Hepatocyte (in vitro differentiated cells): ENCODE data around the gene IL17RB.

Experiments used
- CTCF ChIP-seq: fragments of 200-600 bp; sonication (generic); IDR thresholded peaks from 2 replicates; pipeline ENCODE4 v1.5.1; 2016; ENCODE audit warnings: antibody characterized with exemption, mild to moderate bottlenecking; ENCODE audit not compliant: poor library complexity
- EZH2 ChIP-seq: fragments of 200-600 bp; sonication (generic); IDR thresholded peaks from 2 replicates; pipeline ENCODE4 v1.6.1; 2016; ENCODE audit warnings: antibody characterized with exemption, mild to moderate bottlenecking, borderline replicate concordance

- TF ChIP-seq CTCF (no peak), EZH2 (no peak)
Measured at GRCh38 chr3:53805463-53806159, 40.8 kb upstream of the IL17RB start.
